Measurements from ENCODE around the gene SEPTIN2. TPM values are rescaled to one million over a fixed set of nuclear protein-coding genes. Genes with fewer than 3 reads are reported as not detected.
"Not testable (repeated sequence)": the region's sequence is repeated elsewhere in the genome, so short reads cannot be mapped to it uniquely, and the experiment has no call there.

The SEPTIN2 gene
- total RNA-seq, 1 donor, result 577 TPM

DNA sequence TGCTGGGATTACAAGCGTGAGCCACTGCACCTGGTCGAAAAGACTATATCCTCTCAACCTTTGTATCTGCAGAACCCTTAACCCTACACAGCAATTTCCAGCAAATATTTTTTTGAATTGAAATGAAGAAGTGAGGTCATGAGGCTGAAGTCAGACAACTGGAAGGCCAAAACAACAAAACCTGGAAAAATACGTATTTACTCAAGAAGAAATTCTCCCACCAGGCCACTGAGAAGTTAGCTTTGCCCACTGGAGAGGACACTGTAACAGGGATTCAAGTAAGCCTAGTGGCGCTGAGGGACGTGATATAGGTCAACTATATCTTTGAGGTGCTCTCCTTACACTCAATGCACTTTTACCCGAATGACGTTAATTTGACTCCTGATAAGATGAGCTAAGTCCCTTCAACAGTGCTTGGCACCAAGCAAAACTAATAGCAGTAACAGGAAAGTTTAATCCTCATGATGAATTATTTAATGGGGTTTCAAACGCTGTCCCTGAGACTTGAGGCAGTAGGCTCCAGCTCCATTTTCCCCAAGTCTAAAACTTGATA is 2.1 kb upstream of the SEPTIN2 start:
- peak overlapping the region; percentile 91 for H3K4me3 ChIP-seq (ENCODE audit: low read depth, low read length)
- no peak for DNase-seq (ENCODE audit: low read depth)
- TF ChIP-seq, protein P1, sequence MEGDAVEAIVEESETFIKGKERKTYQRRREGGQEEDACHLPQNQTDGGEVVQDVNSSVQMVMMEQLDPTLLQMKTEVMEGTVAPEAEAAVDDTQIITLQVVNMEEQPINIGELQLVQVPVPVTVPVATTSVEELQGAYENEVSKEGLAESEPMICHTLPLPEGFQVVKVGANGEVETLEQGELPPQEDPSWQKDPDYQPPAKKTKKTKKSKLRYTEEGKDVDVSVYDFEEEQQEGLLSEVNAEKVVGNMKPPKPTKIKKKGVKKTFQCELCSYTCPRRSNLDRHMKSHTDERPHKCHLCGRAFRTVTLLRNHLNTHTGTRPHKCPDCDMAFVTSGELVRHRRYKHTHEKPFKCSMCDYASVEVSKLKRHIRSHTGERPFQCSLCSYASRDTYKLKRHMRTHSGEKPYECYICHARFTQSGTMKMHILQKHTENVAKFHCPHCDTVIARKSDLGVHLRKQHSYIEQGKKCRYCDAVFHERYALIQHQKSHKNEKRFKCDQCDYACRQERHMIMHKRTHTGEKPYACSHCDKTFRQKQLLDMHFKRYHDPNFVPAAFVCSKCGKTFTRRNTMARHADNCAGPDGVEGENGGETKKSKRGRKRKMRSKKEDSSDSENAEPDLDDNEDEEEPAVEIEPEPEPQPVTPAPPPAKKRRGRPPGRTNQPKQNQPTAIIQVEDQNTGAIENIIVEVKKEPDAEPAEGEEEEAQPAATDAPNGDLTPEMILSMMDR (IDR thresholded peaks at IDR 0.05; ENCODE audit: insufficient read depth, low read depth, low read length), result no peak

DNA sequence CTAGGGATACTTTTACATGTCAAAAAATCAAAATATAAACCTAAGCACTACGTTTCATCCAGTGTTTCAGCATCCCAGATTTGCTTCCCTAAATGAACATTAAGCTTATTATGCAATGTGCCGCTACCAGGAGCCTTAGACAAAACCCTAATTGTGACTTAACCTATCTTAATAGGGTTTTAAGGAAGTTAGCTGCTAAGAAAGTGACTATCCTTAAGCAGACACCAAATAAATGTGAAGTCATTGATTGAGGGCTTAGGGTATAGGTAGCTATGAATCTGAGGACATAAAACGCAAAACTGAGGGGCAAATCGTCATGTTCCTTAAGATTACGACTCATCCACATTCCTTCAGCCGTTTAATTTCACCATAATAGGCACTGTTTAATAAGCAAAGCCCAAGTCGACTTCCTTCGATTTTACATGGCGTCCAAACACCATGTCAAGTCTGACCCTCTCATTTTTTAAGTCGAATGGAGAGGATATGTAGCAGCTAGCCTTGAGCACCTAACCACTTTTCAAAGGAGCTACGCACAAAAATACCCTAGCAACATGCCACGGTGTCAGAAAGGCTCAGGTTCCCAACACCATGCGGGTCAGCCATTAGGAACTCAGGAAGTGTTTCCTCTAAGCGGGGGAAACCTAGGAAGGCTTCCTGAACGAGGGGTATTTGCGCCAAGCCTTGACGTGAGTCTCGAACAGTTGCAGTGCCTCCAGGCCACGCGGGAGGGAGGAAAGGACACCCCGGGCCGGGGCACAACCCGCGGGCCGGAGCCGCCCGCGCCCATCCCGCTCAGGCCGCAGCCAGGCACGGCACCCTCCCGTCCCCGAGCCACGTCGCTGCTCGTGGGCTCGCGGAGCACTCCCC is 1.3 kb upstream of the SEPTIN2 start:
- peak; percentile 68 for DNase-seq (ENCODE audit: low read depth)
- peak overlapping the region; percentile 91 for H3K4me3 ChIP-seq (ENCODE audit: low read depth, low read length)
- TF ChIP-seq, protein P1 (IDR thresholded peaks at IDR 0.05; ENCODE audit: insufficient read depth, low read depth, low read length), result no peak

DNA sequence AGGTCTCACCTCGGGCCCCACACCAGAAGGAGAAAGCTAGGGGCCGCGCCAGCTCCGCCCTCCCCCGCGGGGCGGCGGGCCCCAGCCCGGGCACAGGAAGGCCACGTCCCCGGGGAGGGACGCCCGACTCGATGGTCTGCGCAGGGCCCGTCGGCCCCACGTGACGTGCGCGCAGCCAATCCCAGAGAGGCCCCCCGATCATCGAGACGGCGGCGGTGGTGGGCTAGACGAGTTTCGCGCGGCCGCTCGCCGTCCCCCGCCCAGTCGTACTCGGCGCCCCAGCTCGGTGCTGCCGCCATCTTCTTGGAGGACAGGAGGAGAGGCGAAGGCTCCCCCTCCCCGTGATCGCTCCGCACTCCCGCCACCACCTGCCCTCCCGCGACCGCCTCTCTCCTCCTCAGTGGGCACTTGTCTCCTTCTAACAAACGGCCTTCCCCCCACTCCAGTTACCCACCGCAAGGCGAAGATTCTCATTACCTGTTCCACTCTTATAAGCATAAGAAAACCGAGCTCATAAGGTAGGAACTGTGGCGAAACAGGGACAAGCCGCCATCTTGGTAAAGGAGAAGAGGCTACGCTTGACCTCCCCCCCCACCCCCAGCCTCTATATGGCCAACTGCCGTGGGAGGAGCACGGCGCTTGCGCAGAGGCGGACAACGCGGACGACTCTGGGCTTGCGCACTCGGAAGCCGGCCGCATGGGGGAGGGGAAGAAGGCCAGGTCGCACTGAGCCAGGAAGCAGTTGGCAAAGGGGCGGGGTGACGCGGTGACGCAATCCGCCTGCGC is 439 bp upstream of the SEPTIN2 start, which contains the start of gene HDLBP:
TSS of gene HDLBP (minus strand) at position 580 of the 786 bp plus-strand sequence. CDS start 48,803 bp downstream, outside the sequence.
- TF ChIP-seq, protein P1 (IDR thresholded peaks at IDR 0.05; ENCODE audit: insufficient read depth, low read depth, low read length), result peak; percentile 2

DNA sequence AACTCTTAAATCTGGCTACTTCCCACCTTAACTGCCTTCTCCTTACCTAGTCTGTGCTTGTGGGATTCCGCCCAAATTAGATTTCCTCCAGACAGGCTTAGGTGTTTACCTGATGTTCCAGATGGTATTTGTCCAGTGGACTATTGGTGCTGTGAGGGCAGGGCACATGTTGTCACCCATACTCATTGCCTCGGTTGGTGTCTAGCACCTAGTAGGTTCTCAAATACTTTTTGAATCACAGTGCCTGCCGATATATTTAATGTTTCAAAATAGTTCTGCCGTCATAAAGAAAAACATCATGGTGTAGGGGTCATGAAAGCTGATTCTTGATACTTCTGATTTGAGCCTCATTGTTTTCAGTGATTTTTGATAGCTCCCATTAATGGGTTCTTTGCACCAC is 1.1 kb downstream of the SEPTIN2 start:
- TF ChIP-seq, protein P1 (IDR thresholded peaks at IDR 0.05; ENCODE audit: insufficient read depth, low read depth, low read length), result no peak
- peak overlapping the region; percentile 89 for H3K4me3 ChIP-seq (ENCODE audit: low read depth, low read length)
- no peak for DNase-seq (ENCODE audit: low read depth)

More for the DNA sequence above, 439 bp upstream of the SEPTIN2 start, which contains the start of gene HDLBP:
- peak; percentile 99 for DNase-seq (ENCODE audit: low read depth)
- H3K4me3 ChIP-seq (ENCODE audit: low read depth, low read length), result peak within 1 kb of the TSS; percentile 91

GRCh38 chr2:241317391-241317790 is 1.7 kb downstream of the SEPTIN2 start:
- DNase-seq (ENCODE audit: low read depth), result no peak
- TF ChIP-seq, protein P1 (IDR thresholded peaks at IDR 0.05; ENCODE audit: insufficient read depth, low read depth, low read length), result no peak
- H3K4me3 ChIP-seq (ENCODE audit: low read depth, low read length), result peak overlapping the region; percentile 89

- H3K4me3 ChIP-seq (ENCODE audit: low read depth, low read length), result peak overlapping the region; percentile 89
- not testable (repeated sequence) for DNase-seq (ENCODE audit: low read depth)
Observed at GRCh38 chr2:241318830-241319229, 3.1 kb downstream of the SEPTIN2 start.

DNA sequence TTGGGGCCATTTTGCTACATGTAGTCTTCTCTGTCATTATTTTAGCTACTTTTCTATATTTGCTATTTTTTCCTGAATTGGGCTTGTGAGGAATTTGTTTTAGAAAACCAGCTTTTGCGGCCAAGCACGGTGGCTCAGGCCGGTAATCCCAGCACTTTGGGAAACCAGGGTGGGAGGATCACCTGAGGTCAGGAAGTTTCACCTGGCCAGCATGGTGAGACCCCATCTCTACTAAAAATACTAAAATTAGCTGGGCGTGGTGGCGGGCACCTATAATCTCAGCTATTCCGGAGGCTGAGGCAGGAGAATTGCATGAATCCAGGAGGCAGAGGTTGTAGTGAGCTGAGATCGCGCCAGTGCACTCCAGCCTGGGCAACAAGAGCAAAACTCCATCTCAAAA is 4.7 kb downstream of the SEPTIN2 start:
- no peak for DNase-seq (ENCODE audit: low read depth)
- H3K4me3 ChIP-seq (ENCODE audit: low read depth, low read length), result no peak overlapping the region
- TF ChIP-seq, protein P1 (IDR thresholded peaks at IDR 0.05; ENCODE audit: insufficient read depth, low read depth, low read length), result no peak

All from fibroblast of villous mesenchyme (primary cell).